Hepatocyte (in vitro differentiated cells): ENCODE results near the gene ITGA7. TPM values are rescaled to one million over a fixed set of nuclear protein-coding genes. Genes with fewer than 3 reads are reported as not detected.

ENCODE experiments used
- DNase-seq: peaks from one replicate; pipeline ENCODE4 v3.0.0-alpha.2; 2016; ENCODE audit warnings: low spot score
- H2AFZ ChIP-seq: fragments of 200-600 bp; sonication (generic); 2 replicates; pipeline ENCODE4 v1.6.0; 2016; ENCODE audit warnings: antibody characterized with exemption, mild to moderate bottlenecking
- H3K27ac ChIP-seq: fragments of 200-600 bp; sonication (generic); 2 replicates; pipeline ENCODE4 v1.5.1; 2016; ENCODE audit warnings: mild to moderate bottlenecking
- H3K27me3 ChIP-seq: fragments of 200-600 bp; sonication (generic); 2 replicates; pipeline ENCODE4 v1.6.1; 2016
- H3K36me3 ChIP-seq: fragments of 200-600 bp; sonication (generic); replicated peaks from 2 replicates; pipeline ENCODE4 v1.5.1; 2016; ENCODE audit warnings: low read depth; ENCODE audit not compliant: insufficient read depth
- H3K4me1 ChIP-seq: fragments of 200-600 bp; sonication (generic); 2 replicates; pipeline ENCODE4 v1.5.1; 2016; ENCODE audit warnings: mild to moderate bottlenecking, moderate library complexity; ENCODE audit not compliant: insufficient read depth
- H3K4me2 ChIP-seq: fragments of 200-600 bp; sonication (generic); 2 replicates; pipeline ENCODE4 v1.6.0; 2016
- H3K4me3 ChIP-seq: fragments of 200-600 bp; sonication (generic); 2 replicates; pipeline ENCODE4 v1.5.1; 2016; ENCODE audit warnings: mild to moderate bottlenecking
- H3K79me2 ChIP-seq: fragments of 200-600 bp; sonication (generic); 2 replicates; pipeline ENCODE4 v1.6.0; 2017; ENCODE audit warnings: mild to moderate bottlenecking
- H3K9me2 ChIP-seq: fragments of 200-600 bp; sonication (generic); replicated peaks from 2 replicates; pipeline ENCODE4 v1.6.0; 2017; ENCODE audit warnings: mild to moderate bottlenecking; ENCODE audit not compliant: insufficient read depth
- H3K9me3 ChIP-seq: fragments of 200-600 bp; sonication (generic); 2 replicates; pipeline ENCODE4 v1.5.1; 2016; ENCODE audit warnings: low read depth, mild to moderate bottlenecking
- H4K20me1 ChIP-seq: fragments of 200-600 bp; sonication (generic); 2 replicates; pipeline ENCODE4 v1.6.0; 2016; ENCODE audit warnings: mild to moderate bottlenecking; ENCODE audit not compliant: insufficient read depth, poor library complexity, severe bottlenecking
- EZH2 ChIP-seq: fragments of 200-600 bp; sonication (generic); IDR thresholded peaks from 2 replicates; pipeline ENCODE4 v1.6.1; 2016; ENCODE audit warnings: antibody characterized with exemption, mild to moderate bottlenecking, borderline replicate concordance
- EZH2phosphoT487 ChIP-seq: fragments of 200-600 bp; sonication (generic); IDR thresholded peaks from one replicate; pipeline ENCODE4 v1.6.1; 2018; ENCODE audit warnings: antibody characterized with exemption, mild to moderate bottlenecking, low read depth, moderate library complexity; ENCODE audit not compliant: unreplicated experiment, severe bottlenecking
- WGBS: methylation state at CpG from one replicate; pipeline ENCODE4 v1.1.6; 2016; ENCODE audit warnings: low lambda C conversion rate; ENCODE audit errors: missing lambda C conversion rate; 5-methylcytosine and 5-hydroxymethylcytosine counted together
- polyA plus RNA-seq: library from polyadenylated mRNA; unstranded; fragments of >200 nt; fragmentation: Nextera tagmentation; extraction: Ambion mirVana; gene quantifications from 2 replicates; pipeline ENCODE4 v1.2.1, GENCODE V29; 2016
- total RNA-seq: library from RNA; depleted of rRNA; stranded (reverse); fragments of >200 nt; gene quantifications from 2 replicates; pipeline ENCODE4 v1.2.3, GENCODE V29; 2014
- TF ChIP-seq, protein P1 (sequence below): fragments of 200-600 bp; sonication (generic); IDR thresholded peaks from 2 replicates; pipeline ENCODE4 v1.5.1; 2016; ENCODE audit warnings: antibody characterized with exemption, mild to moderate bottlenecking; ENCODE audit not compliant: poor library complexity

The ITGA7 gene
- total and polyA plus RNA-seq, 2 experiments from 2014 or later: 15.2 to 22.8 TPM

DNA sequence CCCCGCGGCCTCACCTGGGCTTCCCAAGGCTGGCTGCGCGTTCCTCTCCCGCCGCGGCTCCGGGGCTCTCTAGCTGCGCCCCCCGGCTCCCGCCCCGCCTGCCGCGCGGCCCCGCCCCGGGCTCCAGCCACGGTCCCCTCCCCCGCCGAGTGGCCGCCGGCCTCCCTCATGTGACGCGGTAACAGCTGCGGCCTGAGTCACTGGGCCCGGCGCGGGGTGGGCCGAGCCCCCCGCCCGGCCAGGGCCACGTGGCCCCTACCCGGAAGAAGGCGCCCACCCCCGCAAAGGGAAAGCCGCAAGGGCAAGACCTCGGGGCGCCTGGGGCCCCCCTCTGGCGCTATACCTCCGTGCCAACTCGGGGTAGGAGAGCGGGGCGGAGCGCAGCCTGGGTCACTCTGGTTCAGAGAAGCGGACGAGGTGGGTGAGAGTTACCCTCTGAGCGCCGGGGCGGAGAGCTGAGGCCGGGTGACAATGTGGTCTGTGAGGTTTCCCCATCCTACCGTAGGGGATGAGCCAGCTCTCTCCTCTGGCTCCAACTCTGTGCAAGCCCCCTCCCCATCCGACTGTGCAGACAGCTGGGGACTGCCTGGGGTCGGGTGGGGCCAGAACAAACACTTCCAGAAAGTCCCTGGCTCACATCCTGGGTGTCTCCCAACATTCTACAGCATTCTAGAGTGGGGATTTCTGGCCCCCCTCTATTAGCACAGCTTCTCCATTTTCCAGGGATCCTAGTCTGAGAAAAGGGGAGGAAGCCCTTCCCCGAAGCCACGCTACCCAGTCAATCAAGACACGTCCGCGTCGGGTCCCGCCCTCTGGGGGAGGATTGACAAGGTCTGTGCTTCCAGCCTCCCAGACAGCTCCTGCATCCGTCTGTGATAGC is 21.5 kb upstream of the ITGA7 start, which contains the start of gene CD63:
Gene CD63 (minus strand): TSS at position 71 of the 880 bp plus-strand sequence. CDS start 668 bp downstream, outside the sequence.
- 4% methylated on average over 27 of the region's 61 CpGs for WGBS
- Histone ChIP-seq H3K4me3 (peak within 1 kb of the TSS; percentile 97), H2AFZ (peak within 1 kb of the TSS; percentile 34), H3K27ac (peak within 1 kb of the TSS; percentile 99), H3K9me2 (no peaks in the 10 kb centered on the region), H3K27me3 (no peaks in the 10 kb centered on the region), H4K20me1 (peaks cover 26% of the 10 kb centered on the region), H3K79me2 (peaks cover 57% of the 10 kb centered on the region), H3K4me1 (peaks cover 22% of the 10 kb centered on the region), H3K4me2 (peak within 1 kb of the TSS; percentile 81), H3K36me3 (no peaks in the 10 kb centered on the region), H3K9me3 (no peaks in the 10 kb centered on the region)
- TF ChIP-seq EZH2 (no peak), EZH2phosphoT487 (no peak)
- TF ChIP-seq, protein P1, sequence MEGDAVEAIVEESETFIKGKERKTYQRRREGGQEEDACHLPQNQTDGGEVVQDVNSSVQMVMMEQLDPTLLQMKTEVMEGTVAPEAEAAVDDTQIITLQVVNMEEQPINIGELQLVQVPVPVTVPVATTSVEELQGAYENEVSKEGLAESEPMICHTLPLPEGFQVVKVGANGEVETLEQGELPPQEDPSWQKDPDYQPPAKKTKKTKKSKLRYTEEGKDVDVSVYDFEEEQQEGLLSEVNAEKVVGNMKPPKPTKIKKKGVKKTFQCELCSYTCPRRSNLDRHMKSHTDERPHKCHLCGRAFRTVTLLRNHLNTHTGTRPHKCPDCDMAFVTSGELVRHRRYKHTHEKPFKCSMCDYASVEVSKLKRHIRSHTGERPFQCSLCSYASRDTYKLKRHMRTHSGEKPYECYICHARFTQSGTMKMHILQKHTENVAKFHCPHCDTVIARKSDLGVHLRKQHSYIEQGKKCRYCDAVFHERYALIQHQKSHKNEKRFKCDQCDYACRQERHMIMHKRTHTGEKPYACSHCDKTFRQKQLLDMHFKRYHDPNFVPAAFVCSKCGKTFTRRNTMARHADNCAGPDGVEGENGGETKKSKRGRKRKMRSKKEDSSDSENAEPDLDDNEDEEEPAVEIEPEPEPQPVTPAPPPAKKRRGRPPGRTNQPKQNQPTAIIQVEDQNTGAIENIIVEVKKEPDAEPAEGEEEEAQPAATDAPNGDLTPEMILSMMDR: no peak
- peak; percentile 96 for DNase-seq

DNA sequence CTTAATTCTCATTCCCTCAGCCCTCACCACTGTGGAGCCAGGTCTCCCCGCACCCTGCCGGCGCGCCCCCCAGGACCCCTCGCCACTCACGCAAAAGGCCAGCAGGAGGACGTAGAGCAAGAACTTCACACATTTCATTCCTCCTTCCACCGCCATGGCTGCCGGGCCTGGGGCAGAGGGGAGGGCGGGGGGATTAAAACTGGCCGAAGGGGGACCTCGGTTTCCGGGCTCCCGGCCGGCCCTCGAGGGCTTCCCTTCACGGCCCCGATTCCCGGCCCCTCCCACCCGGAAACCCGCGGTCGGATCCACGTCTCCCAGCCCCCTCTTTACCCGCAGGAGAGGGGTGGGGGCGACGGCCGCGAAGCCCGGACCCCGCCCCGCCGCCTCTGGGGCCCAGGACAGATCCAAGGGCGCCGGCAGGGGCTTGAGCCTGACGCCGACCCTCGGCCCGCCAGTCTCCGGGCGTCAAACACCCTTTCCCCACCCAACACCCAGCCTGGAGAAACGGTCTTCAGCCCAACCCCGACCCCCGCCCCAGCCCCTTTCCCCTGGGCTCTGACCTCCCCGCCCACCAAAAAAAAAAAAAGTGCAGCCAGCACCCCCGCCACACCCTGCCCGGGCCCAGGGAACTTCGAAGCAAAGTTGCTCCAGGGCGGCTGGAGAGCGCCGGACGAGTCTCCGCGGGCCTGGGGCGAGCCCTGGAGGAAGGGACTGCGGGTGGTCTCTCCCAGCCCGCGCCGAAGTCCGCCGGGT is 20.7 kb upstream of the ITGA7 start:
- peak overlapping the region; percentile 34 for H2AFZ ChIP-seq
- peaks cover 57% of the 10 kb centered on the region for H3K79me2 ChIP-seq
- peaks cover 22% of the 10 kb centered on the region for H3K4me1 ChIP-seq
- peak overlapping the region; percentile 81 for H3K4me2 ChIP-seq
- H3K4me3 ChIP-seq: peak overlapping the region; percentile 97
- TF ChIP-seq EZH2phosphoT487 (no peak), EZH2 (no peak)
- TF ChIP-seq, protein P1: no peak
- no peaks in the 10 kb centered on the region for H3K9me3 ChIP-seq
- H3K9me2 ChIP-seq: no peaks in the 10 kb centered on the region
- peak overlapping the region; percentile 99 for H3K27ac ChIP-seq
- H3K27me3 ChIP-seq: no peaks in the 10 kb centered on the region
- peaks cover 26% of the 10 kb centered on the region for H4K20me1 ChIP-seq
- 4% methylated on average over 10 of the region's 61 CpGs for WGBS
- H3K36me3 ChIP-seq: no peaks in the 10 kb centered on the region
- peak; percentile 87 for DNase-seq

DNA sequence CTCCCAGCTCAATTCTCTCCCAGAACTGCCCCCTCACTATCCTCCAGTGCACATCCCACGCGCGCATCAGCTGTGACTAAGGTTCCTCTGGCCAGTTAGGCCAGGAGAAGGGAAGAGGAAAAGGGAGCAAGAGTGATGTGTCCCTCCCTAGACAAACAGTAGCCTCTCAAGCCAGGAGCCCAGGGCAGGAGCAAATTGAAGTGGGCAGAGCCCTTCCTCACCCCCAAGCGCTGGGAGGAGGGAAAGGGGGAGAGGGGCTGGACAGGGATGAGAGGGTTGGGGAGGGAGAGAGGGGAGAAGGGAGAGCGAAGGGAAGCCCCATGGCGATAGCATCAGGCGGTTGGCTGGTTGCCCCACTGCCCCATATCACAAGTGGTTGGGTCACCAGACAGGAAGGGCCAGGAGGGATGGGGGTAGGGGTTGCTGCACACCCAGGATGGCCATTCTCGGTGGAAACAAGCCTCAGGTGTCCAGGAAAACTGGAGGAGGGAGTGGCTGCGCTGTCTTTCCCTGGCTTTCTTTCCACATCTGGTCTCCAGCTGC is 20.0 kb upstream of the ITGA7 start:
- peak; percentile 73 for DNase-seq
- Histone ChIP-seq H3K27me3 (no peaks in the 10 kb centered on the region), H3K9me3 (no peaks in the 10 kb centered on the region), H4K20me1 (peaks cover 26% of the 10 kb centered on the region), H3K9me2 (no peaks in the 10 kb centered on the region), H3K79me2 (peaks cover 54% of the 10 kb centered on the region), H3K4me1 (peaks cover 22% of the 10 kb centered on the region), H3K4me2 (peak overlapping the region; percentile 81), H3K4me3 (peak overlapping the region; percentile 97), H2AFZ (no peak overlapping the region), H3K27ac (peak overlapping the region; percentile 99), H3K36me3 (no peaks in the 10 kb centered on the region)
- 14% methylated on average over 5 of the region's 9 CpGs for WGBS
- TF ChIP-seq EZH2phosphoT487: no peak
